Tibial nerve (tissue), 3 donors: ENCODE measurements around the gene JUN.

Experiments
- CTCF ChIP-seq, 5 experiments: fragments of 200-600 bp in 3 of 5; fragments of 450-650 bp in 2 of 5; sonication (generic) in 3 of 5; IDR thresholded peaks; one replicate each; pipeline ENCODE4 v1.5.1; 2016 to 2019; ENCODE audit warnings: antibody characterized with exemption in 5 of 5, mild to moderate bottlenecking in 3 of 5, moderate library complexity in 2 of 5
- POLR2A ChIP-seq, 2 donors: fragments of 450-650 bp; IDR thresholded peaks; one replicate each; pipeline ENCODE4 v1.6.1; 2017; ENCODE audit warnings: antibody characterized with exemption in 2 of 2, mild to moderate bottlenecking in 2 of 2, moderate library complexity in 2 of 2

GRCh38 chr1:58808077-58808476 lies 24.2 kb upstream of the JUN start:
- TF ChIP-seq POLR2A (IDR thresholded peaks at IDR 0.05) (no peak), CTCF (IDR thresholded peaks at IDR 0.05) (no peak)
